HepG2 (cell line): ENCODE data around the gene KIF13A. TPM values are rescaled to one million over a fixed set of nuclear protein-coding genes. Genes with fewer than 3 reads are reported as not detected.

Experiments used
- CTCF ChIP-seq: sonication (generic); formaldehyde crosslinking; IDR thresholded peaks from 2 replicates; pipeline ENCODE4 v1.5.0; 2020; ENCODE audit warnings: mild to moderate bottlenecking, missing genetic modification reagents, moderate library complexity
- GLMP ChIP-seq: sonication (generic); formaldehyde crosslinking; IDR thresholded peaks from 2 replicates; pipeline ENCODE4 v1.9.0; 2021; ENCODE audit warnings: missing genetic modification reagents, mild to moderate bottlenecking, borderline replicate concordance
- GTF2F1 ChIP-seq: fragments of 150-350 bp; IDR thresholded peaks from 2 replicates; pipeline ENCODE4 v1.6.1; 2014; ENCODE audit warnings: low read length
- MAFF ChIP-seq: IDR thresholded peaks from 2 replicates; pipeline ENCODE4 v1.6.1; 2011; ENCODE audit warnings: low read depth, low read length, improper control_type of control experiment
- MAFK ChIP-seq, 2 experiments: IDR thresholded peaks in 1 of 2; conservative IDR thresholded peaks in 1 of 2; 2 replicates each; pipeline ENCODE4 v1.6.1; 2011; ENCODE audit warnings: improper control_type of control experiment in 2 of 2, low read length in 2 of 2
- MED13 ChIP-seq: sonication (generic); formaldehyde crosslinking; IDR thresholded peaks from 2 replicates; pipeline ENCODE4 v1.5.0; 2020; ENCODE audit warnings: missing genetic modification reagents
- MED8 ChIP-seq: sonication (generic); formaldehyde crosslinking; IDR thresholded peaks from 2 replicates; pipeline ENCODE4 v1.8.1; 2023; ENCODE audit warnings: mild to moderate bottlenecking, missing genetic modification reagents; ENCODE audit not compliant: insufficient replicate concordance
- NR2F6 ChIP-seq, 2 experiments: IDR thresholded peaks; 2 replicates each; pipeline ENCODE4 v1.6.1; 2016; ENCODE audit warnings: antibody characterized with exemption in 1 of 2, mild to moderate bottlenecking in 1 of 2
- RFXAP ChIP-seq: sonication (generic); formaldehyde crosslinking; IDR thresholded peaks from 2 replicates; pipeline ENCODE4 v1.4.0; 2020; ENCODE audit warnings: missing genetic modification reagents, borderline replicate concordance
- TERF1 ChIP-seq: sonication (generic); formaldehyde crosslinking; IDR thresholded peaks from 2 replicates; pipeline ENCODE4 v1.8.0; 2022; ENCODE audit warnings: mild to moderate bottlenecking, missing genetic modification reagents, moderate library complexity
- ZBTB25 ChIP-seq: IDR thresholded peaks from 2 replicates; pipeline ENCODE4 v1.6.1; 2018; ENCODE audit warnings: missing genetic modification reagents
- ZBTB44 ChIP-seq: sonication (generic); formaldehyde crosslinking; IDR thresholded peaks from 2 replicates; pipeline ENCODE4 v1.4.0; 2020; ENCODE audit warnings: missing genetic modification reagents
- ZFY ChIP-seq: sonication (generic); formaldehyde crosslinking; IDR thresholded peaks from 2 replicates; pipeline ENCODE4 v1.4.0; 2020; ENCODE audit warnings: missing genetic modification reagents
- ZFYVE20 ChIP-seq: sonication (generic); formaldehyde crosslinking; IDR thresholded peaks from 2 replicates; pipeline ENCODE4 v1.8.0; 2023; ENCODE audit warnings: low read depth, mild to moderate bottlenecking, moderate library complexity, missing genetic modification reagents, borderline replicate concordance
- ZNF276 ChIP-seq: sonication (generic); formaldehyde crosslinking; IDR thresholded peaks from 2 replicates; pipeline ENCODE4 v1.4.0; 2020; ENCODE audit warnings: mild to moderate bottlenecking, low read depth, missing genetic modification reagents
- polyA plus RNA-seq, 8 experiments: library from polyadenylated mRNA; depleted of rRNA in 3 of 8; stranded (reverse) in 7 of 8; unstranded in 1 of 8; fragments of >200 nt; fragmentation: Illumina TruSeq in 4 of 8; extraction: Trizol in 4 of 8; gene quantifications; 2 replicates each; pipeline versions ENCODE4 v1.2.1 to v1.2.3, GENCODE V29; 2011 to 2016; ENCODE audit warnings: low read depth in 4 of 8, missing spikeins in 1 of 8, mixed read lengths in 1 of 8; ENCODE audit not compliant: insufficient read depth in 1 of 8
- total RNA-seq, 5 experiments: library from RNA; depleted of rRNA; stranded (reverse); fragments of >200 nt; fragmentation: Illumina TruSeq; extraction: Trizol; gene quantifications; 2 replicates each; pipeline ENCODE4 v1.2.3, GENCODE V29; 2016; ENCODE audit warnings: low read depth in 1 of 5

The KIF13A gene
- total and polyA plus RNA-seq, 2 of the 13 experiments (the other 11 are each of a cell fraction or from before 2014, with no cell fraction given), result 21.1 to 37.2 TPM

GRCh38 chr6:17744019-17744756, 243.2 kb downstream of the KIF13A start (continued):
- TF ChIP-seq ZFYVE20, result no peak
- TF ChIP-seq ZNF276, result peak; percentile 53; the same call in 1 of the 2 replicates
- no peak for TF ChIP-seq GLMP (CRISPR knock-in tag)
- no peak for TF ChIP-seq ZFY (CRISPR knock-in tag)
- no peak for TF ChIP-seq MAFF
- TF ChIP-seq MED13 (CRISPR knock-in tag), result no peak
- no peak for TF ChIP-seq TERF1 (CRISPR knock-in tag)
- no peak for TF ChIP-seq ZBTB44 (CRISPR knock-in tag)
- TF ChIP-seq ZBTB25 (CRISPR knock-in tag), result no peak
- TF ChIP-seq GTF2F1, result no peak
- no peak for TF ChIP-seq CTCF
- TF ChIP-seq MED8 (CRISPR knock-in tag), result no peak
- TF ChIP-seq NR2F6 (IDR thresholded peaks at IDR 0.05), result peak; percentile 51
- no peak; the same call in 1 of the 2 replicates for TF ChIP-seq NR2F6 (CRISPR knock-in tag; IDR thresholded peaks at IDR 0.05)
- TF ChIP-seq RFXAP (CRISPR knock-in tag), result peak; percentile 11; the same call in 1 of the 2 replicates
- no peak for TF ChIP-seq MAFK (conservative IDR thresholded peaks at IDR 0.05 in 1 of 2, IDR thresholded peaks at IDR 0.05 in 1 of 2; ENCODE audit: low read length in 2 of 2)
